Stimulated activated CD4-positive, alpha-beta T cell treated with anti-CD3 and anti-CD28 coated beads, Interleukin-1b, Interleukin-23, amount 100 ng/mL, for 4 hours (primary cell): ENCODE results near the gene HOOK2.
"Not testable (repeated sequence)": the region's sequence is repeated elsewhere in the genome, so short reads cannot be mapped to it uniquely, and the experiment has no call there.

Experiments
- DNase-seq, 2 donors: peaks; one replicate each; pipeline ENCODE4 v3.0.0-alpha.2; 2020; ENCODE audit warnings: low read depth in 2 of 2

The HOOK2 gene

DNA sequence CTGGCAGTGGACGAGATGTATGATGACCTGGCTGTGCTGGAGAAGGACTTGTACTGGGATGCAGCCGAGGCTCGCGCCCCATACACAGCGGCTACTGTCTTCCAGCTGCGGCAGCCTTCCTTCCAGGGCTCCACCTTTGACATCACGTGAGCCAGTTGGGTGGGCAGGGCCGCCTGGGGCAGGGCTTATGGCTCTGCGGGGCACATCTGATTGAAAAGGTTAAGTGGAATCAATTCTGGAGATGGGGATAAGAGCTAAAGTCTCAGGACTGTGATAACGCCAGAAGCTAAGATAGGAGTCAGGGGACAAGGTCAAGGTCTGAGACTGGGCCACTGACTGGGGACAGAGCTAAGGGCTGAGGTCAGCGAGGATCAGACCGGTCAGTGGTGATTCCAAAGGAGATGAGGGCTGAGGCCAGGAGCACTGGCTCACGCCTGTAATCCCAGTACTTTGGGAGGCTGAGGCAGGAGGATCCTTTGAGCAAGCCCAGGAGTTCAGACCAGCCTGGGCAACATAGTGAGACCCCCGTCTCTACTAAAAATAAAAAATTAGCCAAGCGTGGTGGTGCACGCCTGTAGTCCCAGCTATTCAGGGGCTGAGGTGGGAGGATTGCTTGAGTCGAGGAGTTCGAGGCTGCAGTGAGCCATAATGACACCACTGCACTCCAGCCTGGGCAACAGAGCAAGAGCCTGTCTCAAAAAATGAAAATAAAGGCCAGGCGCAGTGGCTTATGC, 19.0 kb downstream of the HOOK2 start:
- DNase-seq: no peak

DNA sequence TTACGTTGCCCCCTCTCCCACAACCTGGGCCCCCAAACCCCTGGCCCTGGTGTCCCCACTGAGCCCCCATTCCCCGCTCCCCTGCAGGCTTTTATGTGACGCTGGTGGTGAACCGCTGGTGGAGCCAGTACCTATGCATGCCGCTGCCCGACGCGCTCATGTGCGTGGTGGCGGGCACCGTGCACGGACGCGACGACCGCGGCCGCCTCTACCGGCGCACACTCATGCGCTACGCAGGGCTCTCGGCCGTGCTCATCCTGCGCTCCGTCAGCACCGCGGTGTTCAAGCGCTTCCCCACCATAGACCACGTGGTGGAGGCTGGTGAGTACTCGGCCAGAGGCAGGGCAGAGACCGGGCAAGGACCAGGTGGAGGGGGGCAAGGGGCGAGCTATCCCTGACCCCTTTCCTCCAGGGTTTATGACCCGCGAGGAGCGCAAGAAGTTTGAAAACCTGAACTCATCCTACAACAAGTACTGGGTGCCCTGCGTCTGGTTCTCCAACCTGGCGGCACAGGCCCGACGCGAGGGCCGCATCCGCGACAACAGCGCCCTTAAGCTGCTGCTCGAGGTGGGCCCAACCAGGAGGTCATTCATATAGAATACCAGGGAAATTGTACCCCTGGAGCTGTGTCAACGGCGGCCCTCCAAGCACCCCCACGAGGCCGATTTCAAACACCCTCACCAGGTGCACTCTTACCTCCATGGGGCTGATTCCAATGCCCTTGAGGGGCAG, 20.7 kb downstream of the HOOK2 start:
- DNase-seq: no peak

- DNase-seq: no peak
These were observed 23.1 kb downstream of the HOOK2 start for GRCh38 chr19:12752056-12752781.

DNA sequence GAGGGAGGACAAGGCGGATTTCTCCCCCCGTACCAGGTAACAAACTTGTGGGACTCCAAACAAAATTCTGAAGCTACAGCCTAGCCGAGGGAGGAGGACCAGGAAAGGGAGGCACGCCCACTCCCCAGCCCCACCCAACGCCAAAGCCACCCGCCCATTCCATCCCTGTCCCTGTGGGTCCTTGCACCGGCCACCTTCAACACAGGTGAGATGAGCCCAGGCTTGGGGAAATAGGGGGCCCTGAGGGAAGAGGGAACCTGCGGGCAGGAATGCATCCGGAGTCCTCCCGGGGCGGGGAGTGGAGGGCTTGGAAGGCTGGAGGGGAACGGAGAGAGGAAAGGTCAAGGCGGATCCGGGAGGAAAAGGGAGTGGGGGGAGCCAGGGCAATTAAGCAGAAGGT, 23.7 kb downstream of the HOOK2 start, which contains the start of gene BEST2:
Gene BEST2 (plus strand): TSS at position 157 of the 400 bp plus-strand sequence. CDS start 802 bp downstream, outside the sequence.
- no peak for DNase-seq

DNA sequence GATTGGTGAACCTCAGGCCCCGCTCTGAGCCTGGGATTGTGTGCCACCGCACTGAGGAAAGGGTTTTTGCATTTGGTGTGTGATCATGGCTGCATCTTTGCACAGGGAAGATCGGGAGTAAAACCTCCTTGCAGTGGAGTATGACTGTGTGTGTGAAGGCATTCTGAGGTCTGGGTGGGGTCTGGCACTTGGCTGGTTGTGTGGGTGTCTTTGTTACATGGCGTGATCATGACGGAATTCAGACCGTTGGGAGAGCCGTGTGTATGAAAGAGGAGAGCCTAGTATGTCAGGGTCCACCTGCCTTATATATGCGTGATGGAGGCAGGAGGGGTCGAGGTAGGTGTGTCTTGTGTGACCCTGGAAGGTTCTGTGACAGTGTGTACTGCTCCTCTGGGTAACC, 24.5 kb downstream of the HOOK2 start:
- no peak for DNase-seq

DNA sequence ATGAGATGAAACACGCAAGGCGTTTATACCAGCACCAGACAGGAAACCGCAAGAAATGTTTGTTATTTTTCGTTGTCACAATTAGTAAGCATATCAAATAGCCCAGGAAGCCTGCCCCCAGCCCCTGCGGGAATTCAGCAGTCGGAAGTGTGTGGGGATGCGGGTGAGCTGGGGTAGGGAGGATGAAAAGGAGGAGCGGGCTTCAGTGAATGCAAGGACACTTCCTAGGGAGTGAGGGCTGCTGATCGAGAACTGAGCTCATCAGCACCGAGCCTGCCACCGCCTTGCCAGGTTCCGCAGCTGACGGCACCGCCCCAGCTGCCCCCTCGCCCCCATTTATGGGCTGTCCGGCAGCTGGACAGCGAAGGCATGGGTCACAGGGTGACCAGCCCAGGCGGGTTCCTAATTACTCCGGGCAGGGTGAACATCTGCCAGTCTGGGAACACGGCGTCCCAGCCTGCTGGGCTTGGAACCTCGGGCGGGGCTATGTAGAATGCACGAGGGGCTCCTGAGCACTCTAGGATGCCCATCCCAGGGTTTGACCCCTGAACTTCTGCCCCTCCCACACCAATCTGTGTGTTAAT, 25.3 kb downstream of the HOOK2 start:
- DNase-seq: no peak

DNA sequence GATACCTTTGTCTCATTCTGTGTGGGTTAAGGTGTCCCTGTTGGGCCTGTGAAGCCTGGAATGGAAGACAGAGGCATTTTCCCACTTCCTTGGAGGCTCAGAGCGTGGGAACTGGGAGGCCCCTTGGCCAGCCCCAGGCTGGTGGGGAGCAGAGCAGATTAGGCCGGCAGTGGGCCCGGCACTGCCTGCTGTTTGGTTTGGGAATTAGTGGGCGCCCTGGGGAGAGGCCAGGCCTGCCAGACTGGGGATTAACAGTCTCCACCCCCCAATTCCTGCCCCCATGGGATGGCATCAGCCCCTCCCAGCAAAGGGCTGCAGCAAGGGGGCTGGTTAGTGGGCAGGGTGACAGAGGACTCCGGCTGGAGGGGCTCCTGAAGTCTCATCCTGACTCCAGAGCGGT, 26.9 kb downstream of the HOOK2 start:
- no peak for DNase-seq

- no peak for DNase-seq
These were observed 30.0 kb downstream of the HOOK2 start for GRCh38 chr19:12745166-12745897.

DNA sequence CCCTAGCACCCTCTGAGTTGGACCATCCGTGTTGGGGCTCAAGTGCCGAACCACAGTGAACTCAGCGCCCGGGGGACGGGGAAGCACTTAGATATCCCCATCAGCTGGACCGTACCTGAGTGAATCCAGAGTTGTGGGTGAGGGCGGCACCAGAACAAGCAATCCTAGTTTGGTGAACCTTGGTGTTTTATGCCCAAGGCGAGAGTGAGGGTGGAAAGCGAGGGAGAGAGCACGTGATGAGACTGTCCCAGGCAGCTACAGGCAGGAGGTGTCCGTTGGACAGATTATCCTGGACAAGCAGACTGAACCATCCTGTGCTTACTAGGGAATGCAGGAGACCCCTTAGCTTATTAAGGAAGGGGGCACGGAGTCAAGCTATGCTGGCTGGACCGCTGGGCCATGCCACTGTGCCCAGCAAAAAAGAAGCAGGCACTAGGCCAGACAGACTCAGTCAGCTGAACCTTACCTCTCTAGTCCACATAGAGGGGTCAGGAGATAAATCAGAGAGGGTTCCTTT, 37.5 kb downstream of the HOOK2 start:
- DNase-seq: no peak

DNA sequence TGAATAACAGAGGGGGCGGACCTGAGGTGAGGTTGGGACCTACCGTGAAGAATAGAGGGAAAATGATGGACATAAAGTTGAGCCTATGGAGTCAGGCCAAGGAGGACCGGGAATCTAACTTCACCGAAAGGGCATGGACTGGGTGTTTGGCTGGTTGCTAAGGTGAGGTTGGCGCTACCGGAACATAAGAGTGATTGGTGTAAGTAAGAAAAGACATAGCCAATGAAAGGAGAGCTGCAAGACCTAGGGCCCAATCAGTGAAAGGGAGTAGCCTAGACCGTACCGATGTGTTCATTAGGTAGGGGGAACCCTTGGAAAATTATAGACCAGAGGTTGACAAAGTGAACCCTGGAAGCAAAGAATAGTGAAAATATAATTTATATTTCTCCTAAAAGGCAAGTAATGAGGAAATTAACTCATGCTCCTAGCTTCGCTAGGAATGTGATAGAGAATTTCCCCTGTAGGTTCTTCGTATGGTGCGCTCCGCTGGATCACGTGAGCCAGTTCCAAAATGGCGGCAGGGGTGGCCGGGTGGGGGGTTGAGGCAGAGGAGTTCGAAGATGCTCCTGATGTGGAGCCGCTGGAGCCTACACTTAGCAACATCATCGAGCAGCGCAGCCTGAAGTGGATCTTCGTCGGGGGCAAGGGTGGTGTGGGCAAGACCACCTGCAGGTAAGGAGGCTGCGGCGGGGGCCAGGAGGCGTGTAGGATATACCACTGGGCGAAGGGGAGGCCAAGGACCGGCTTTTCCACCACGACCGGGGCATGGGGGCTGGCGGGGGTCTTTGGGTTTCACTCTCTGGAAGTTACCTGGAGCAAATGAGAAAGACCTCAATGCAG, 38.1 kb downstream of the HOOK2 start, which contains the start of gene GET3:
Gene GET3 (plus strand): TSS at position 503 of the 840 bp plus-strand sequence. CDS start 9 bp downstream, at position 512.
- peak; percentile 63 to 65 for DNase-seq

- DNase-seq: no peak
These were observed 41.8 kb downstream of the HOOK2 start for GRCh38 chr19:12733369-12734214.

DNA sequence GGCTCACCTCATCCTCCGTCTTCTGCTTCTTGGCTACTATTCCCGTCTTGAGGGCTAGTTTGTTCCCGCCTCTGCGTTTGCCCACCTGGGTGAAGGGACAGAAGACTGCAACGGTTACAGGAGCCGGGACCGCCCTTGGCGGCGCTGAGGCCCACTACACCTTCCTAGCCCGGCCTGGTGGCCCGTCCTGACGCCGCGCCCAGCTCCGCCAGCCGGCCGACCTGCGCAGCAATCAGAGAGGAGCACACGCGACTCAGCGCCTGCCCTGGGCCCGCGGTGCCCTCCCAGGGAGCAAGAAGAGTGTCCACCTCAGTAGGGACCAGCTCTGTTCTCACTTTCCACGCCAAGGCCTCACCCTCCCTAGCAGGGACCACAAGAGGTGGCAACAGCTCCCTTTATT, 44.0 kb downstream of the HOOK2 start:
- no peak for DNase-seq

- DNase-seq: no peak
These were observed 45.3 kb downstream of the HOOK2 start for GRCh38 chr19:12730064-12730463.

DNA sequence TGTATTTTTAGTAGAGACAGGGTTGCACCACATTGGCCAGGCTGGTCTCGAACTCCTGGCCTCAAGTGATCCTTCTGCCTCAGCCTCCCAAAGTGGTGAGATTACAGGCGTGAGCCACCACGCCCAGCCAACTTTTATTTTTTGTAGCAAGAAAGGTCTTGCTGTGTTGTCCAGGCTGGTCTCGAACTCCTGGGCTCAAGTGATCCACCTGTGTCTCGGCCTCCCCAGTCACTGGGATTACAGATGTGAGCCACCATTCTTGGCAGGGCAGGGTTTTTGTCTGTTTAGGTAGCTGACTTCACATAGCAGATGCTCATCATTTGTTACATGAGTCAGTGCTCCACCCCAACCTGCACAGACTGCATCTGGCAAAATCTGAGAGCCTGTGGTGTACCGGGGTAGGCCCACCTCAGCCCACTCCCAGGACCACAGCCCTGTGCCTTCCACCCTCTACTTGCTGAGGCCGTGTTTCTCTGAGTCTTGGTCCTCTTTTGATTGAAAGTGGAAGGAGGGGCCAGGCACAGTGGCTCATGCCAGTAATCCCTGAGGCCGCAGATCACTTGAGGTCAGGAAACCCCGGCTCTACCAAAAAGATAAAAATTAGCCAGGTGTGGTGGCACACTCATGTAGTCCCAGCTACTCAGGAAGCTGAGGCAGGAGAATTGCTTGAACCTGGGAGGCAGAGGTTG, 47.5 kb downstream of the HOOK2 start:
- DNase-seq: no peak

- DNase-seq: no peak
These were observed 48.4 kb downstream of the HOOK2 start for GRCh38 chr19:12726988-12727316.

DNA sequence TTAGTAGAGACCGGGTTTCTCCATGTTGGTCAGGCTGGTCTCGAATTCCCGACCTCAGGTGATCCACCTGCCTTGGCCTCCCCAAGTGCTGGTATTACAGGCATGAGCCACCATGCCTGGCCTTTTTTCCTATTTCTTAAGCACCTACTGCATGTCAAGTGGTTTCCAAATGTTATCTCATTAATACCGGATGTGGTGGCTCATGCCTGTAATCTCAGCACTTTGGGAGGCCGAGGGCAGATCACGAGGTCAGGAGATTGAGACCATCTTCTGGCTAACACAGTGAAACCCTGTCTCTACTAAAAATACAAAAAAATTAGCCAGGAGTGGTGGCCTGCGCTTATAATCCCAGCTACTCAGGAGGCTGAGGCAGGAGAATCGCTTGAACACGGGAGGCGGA, 49.7 kb downstream of the HOOK2 start:
- not testable (repeated sequence) for DNase-seq

GRCh38 chr19:12723641-12724426, 51.5 kb downstream of the HOOK2 start, which contains the start of gene TNPO2:
TSS of gene TNPO2 (minus strand) at chr19:12723932. CDS start at chr19:12720977, 2,955 bp downstream.
- DNase-seq: peak; percentile 57 to 67

DNA sequence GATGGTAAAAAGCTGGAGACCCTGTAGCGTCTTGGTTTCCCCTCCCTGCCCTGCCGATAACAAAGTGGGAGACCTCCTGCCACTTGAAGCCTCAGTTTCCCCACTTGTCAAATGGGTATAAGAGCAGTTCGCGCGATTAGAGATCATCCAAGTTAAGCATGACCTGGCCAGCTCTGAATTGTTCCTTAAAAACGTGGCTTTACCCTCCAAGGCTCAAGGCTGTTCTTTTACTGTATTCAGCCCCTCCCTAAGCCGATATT, 52.0 kb downstream of the HOOK2 start:
- no peak for DNase-seq
